ENCODE data around the gene PTPRN2.
"Not testable (repeated sequence)": the region's sequence is repeated elsewhere in the genome, so short reads cannot be mapped to it uniquely, and the experiment has no call there.

PTPRN2 gene

GRCh38 chr7:157789942-157790341, 797.7 kb downstream of the PTPRN2 start:
- DNase-seq = no peak

GRCh38 chr7:157789094-157789493, 798.5 kb downstream of the PTPRN2 start:
- no peak for DNase-seq

GRCh38 chr7:157788573-157788972, 799.0 kb downstream of the PTPRN2 start:
- no peak for DNase-seq

- DNase-seq = no peak
Measured at GRCh38 chr7:157787275-157787701, 800.3 kb downstream of the PTPRN2 start.

GRCh38 chr7:157786375-157787274, 801.0 kb downstream of the PTPRN2 start:
- DNase-seq = no peak

DNA sequence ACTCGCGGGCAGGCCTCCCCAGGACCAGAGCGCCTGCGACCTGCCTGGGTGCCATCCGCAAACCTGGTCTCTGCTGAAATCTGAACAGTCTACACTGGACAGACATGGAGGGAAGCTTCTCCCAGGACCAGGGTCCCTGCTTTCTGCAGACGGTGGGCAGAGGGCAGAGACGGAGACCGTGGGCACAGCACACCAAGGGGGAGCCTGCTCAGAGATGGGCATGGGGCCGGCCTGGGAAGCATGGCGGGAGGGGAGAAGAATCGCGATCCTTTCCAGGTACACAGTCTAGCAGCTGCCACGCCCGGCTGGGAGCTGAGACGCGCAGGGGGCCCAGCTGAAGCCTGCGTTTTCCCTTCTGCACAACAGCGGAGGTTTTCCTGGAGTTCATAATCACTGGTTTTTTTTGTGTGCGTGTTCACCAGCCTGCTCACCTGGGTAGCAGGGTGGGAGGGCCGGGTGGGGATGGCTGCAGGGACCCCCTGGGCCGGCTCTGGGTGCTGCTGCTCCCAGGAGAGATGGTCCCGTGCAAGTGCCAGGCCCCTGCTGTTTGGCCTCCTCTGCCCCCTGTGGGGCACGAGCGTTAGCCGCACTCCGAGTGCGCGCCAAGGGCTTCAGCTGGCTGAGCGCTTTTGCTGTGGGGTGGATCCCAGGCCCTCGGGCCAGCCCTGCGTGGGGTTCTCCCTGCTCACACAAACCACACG, 802.0 kb downstream of the PTPRN2 start:
- no peak for DNase-seq

DNA sequence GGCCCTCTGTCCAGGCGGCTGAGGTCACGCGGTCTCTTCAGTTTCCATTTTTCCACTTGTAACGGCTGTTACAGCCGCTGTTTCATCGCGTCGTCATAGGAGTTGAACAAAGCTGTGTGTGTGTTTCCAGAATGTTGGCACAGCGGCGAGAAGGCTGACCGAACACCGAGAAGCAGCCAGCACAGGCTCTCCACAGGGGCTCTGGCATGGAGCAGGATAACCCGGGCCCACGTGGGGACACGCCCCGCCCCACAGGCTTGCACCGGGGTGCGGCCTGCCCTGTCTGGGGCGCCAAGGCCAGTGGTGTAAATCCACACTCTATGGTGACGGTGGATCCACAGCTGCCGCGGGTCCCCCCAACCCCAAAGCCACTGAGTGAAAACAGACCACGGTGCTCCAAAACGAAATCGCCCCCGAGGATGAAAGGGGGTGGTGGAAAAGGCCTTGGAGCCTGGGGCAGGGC, 802.6 kb downstream of the PTPRN2 start:
- no peak for DNase-seq

- DNase-seq = no peak
Measured at GRCh38 chr7:157784041-157784835, 803.4 kb downstream of the PTPRN2 start.

DNA sequence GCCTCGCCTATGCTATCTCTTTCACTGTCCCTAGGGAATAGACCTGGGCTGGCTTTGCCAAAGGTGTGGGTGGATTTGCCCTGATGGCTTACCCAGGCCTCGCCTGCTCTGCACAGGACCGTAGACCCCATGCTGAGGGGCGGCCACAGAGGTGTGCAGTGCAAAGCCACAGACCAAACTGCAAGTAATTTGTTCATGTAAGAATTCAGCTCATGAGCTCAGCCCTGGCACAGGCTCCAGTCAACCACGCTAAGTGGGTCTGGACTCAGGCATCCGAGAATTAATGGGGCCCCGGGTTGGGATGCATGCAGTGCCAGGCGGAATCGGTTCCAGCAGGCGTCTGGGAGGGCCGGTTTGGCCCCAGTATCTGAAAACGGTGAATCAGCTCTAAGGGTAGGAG, 805.6 kb downstream of the PTPRN2 start:
- DNase-seq = no peak

- no peak for DNase-seq
Measured at GRCh38 chr7:157780721-157781120, 806.9 kb downstream of the PTPRN2 start.

GRCh38 chr7:157780312-157780711, 807.3 kb downstream of the PTPRN2 start:
- no peak for DNase-seq

- DNase-seq = no peak
Measured at GRCh38 chr7:157779206-157779605, 808.4 kb downstream of the PTPRN2 start.

- not testable (repeated sequence) for DNase-seq
Measured at GRCh38 chr7:157777194-157777762, 810.3 kb downstream of the PTPRN2 start.

DNA sequence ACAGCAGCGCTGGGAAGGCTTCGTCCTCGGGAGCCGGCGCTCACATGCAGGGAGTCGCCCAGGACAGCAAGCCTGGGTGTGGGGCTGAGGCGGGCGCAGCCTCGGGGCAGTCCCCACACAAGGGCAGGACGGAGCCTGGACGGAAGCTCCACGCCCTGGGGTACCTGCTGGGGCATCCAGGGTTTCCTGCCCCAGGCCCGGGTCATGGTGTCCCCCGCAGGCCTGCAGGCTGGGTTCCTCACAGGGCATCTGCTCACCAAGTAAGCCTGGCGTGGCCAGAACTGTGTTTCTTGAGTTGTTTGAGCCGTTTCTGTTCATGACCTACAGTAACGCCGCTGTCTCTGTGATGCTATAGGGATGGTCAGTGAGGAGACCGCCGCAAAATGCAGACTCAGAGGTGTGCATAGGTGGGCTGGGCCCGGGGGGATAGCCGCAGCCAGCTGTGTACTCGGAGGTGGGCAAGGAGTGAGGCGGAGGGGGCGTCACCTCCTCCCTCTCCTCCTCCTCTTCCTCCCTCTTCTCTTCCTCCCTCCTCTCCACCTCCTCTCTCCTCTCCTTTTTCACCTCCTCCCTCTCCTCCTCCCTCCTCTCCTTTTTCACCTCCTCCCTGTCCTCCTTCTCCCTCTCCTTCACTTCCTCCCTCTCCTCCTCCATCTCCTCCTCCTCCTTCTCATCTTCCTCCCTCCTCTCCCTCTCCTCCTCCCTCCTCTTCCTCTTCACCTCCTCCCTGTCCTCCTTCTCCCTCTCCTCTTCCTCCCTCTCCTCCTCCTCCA, 811.9 kb downstream of the PTPRN2 start:
- no peak for DNase-seq

GRCh38 chr7:157775021-157775559, 812.5 kb downstream of the PTPRN2 start:
- no peak for DNase-seq

GRCh38 chr7:157774495-157774894, 813.1 kb downstream of the PTPRN2 start:
- no peak for DNase-seq

- DNase-seq = no peak
Measured at GRCh38 chr7:157773361-157773760, 814.3 kb downstream of the PTPRN2 start.

DNA sequence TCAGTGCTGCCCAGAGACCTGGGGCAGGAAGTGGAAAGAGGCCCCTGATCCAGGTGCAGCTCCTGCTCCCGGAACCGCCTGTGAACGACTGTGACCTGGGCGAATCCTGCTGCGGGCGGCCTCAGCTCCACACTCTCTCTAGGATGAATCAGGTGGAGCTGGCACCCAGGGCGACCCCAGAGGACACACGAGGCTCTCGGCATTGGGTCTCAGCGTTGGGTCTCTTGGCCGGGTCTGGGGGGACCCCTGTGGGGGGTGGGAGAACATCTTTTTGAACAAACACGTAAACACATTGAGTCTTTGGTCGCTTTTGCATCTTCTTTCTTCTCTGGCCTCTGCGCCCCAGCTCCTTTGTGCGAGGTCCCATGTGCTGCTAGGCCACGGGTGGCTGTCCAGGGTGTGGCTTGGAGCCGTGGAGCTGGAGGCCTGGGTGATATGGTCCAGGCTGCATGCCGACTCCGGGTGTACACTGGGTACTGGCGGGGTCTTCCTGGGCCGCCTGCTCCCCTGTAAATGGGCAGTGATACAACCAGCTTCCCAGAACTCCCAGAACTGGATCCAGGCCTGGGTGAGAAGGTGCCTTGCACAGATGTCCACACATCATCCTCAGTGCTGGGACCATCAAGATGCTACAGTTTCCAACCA, 815.0 kb downstream of the PTPRN2 start:
- DNase-seq = no peak

- DNase-seq = no peak
Measured at GRCh38 chr7:157771689-157772088, 815.9 kb downstream of the PTPRN2 start.

GRCh38 chr7:157770716-157771320, 816.8 kb downstream of the PTPRN2 start:
- DNase-seq = no peak
